GM19324 (cell line): ENCODE measurements around the gene SLC6A1.

ENCODE experiments used
- ATAC-seq: cut with Tn5 transposase; IDR thresholded peaks from one replicate; pipeline ENCODE4 v1.9.1; 2021; ENCODE audit warnings: mild to moderate bottlenecking, moderate library complexity; ENCODE audit not compliant: unreplicated experiment, low FRiP score

The SLC6A1 gene

GRCh38 chr3:11014253-11014652, 21.7 kb downstream of the SLC6A1 start:
- no peak for ATAC-seq

GRCh38 chr3:11014752-11015151, 22.2 kb downstream of the SLC6A1 start:
- no peak for ATAC-seq

DNA sequence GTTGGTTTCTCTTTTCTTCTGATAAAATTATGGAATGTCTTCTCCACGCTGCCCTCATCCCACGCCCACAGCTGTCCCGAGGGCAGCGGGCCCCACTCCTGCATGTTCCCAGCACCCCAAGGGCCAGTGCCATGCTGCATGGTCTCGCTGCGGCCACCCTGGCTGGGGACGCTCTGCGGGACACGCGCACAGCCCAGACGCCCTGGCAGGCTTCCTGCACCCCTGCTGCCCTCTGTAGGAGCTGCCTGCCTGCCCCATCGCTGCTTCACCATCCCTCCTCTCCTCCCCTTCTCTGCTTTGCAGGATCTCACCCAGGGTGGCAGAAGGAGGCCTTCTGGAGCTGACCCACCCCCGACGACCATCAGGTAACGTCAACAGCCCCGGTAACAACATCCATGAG, 22.8 kb downstream of the SLC6A1 start:
- no peak for ATAC-seq

- no peak for ATAC-seq
Observed at GRCh38 chr3:11016727-11017126, 24.2 kb downstream of the SLC6A1 start.

DNA sequence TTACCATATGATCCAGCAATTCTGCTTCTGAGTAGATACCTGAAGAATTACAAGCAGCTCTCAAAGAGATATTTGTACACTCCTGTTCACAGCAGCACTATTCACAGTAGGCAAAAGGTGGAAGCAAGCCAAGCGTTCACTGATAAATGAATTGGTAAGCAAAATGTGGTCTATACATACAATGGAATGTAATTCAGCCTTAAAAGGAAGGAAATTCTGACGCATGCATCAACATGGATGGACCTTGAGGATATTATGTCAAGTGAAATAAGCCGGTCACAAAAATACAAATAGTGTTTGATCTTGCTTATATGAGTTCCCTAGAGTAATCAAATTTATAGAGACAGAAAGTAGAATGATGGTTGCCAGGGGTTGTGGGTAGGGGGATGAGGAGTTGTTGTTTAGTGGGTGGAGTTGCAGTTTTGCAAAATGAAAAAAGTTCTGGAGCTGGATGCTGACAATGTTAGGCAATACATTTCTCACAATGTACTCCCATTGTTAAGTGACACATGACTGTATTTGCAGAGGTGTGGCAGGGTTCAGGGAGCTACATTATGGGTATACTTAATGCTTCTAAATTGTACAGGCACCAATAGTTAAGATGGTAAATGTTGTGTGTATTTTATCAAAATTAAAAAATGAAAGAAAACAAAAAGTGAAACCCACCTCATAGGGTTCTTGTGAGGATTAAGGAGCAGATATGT, 26.7 kb downstream of the SLC6A1 start:
- no peak for ATAC-seq

GRCh38 chr3:11020764-11021163, 28.2 kb downstream of the SLC6A1 start:
- ATAC-seq: no peak

GRCh38 chr3:11021611-11022011, 29.1 kb downstream of the SLC6A1 start:
- ATAC-seq: no peak

DNA sequence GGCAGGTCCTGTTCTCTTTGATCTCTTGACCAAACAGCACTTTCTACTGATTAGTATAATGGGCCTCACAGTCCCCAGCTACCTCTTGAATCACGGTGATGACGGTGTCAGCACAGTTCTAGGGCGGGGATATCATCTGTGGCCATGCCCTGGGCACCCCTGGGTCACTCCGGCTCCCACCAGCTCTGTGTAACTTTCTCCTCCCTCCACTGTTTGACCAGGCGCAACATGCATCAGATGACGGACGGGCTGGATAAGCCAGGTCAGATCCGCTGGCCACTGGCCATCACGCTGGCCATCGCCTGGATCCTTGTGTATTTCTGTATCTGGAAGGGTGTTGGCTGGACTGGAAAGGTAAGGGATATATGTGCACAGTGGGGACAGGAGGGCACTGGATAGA, 29.6 kb downstream of the SLC6A1 start:
- ATAC-seq: no peak

GRCh38 chr3:11024181-11024580, 31.6 kb downstream of the SLC6A1 start:
- no peak for ATAC-seq

DNA sequence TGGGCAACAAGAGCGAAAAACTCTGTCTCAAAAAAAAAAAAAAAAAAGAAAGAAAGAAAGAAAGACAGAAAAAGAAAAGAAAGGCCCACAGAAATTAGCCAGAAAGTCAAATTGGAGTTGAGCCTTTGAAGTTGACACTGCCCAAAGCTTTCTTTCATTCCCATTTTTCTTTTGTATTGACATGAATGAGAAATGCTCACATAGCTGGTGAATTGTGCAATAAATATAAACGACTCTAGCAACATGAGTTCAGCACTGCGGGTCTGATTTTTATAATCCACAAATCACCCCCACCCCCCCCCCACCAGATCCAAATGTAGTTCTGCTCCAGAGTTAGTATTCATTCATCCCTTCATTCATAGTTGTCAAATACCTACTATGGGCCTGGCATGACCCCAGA, 37.4 kb downstream of the SLC6A1 start:
- no peak for ATAC-seq

- no peak for ATAC-seq
Observed at GRCh38 chr3:11033871-11034270, 41.3 kb downstream of the SLC6A1 start.

DNA sequence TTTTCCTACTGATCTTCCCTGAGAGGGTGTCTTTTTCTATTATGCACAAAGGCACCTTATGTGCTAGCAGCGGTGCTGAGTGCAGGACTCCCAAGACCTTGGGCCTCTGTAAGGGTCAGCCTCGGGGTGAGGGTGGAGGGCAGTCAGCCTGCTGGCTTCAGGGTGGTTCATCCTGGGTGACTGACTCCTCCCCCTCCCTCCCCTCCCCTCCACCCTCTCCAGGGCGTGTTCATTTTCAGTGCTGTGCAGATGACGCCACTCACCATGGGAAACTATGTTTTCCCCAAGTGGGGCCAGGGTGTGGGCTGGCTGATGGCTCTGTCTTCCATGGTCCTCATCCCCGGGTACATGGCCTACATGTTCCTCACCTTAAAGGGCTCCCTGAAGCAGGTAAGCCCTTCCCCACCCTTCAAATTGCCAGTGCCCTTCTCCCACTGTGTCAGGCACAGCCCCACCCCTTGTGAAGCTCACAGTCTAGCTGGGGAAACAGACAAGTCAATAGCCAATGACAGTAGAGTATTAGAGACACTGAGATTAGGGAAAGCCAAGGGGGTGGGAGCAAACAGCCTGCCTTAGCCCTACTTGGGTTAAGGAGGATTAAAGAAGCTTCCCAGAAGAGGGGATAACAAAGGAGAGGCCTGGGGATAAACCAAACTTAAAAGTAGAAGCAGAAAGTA, 41.9 kb downstream of the SLC6A1 start:
- ATAC-seq: no peak

GRCh38 chr3:11035757-11036505, 43.4 kb downstream of the SLC6A1 start:
- ATAC-seq: no peak

- no peak for ATAC-seq
Observed at GRCh38 chr3:11037241-11037873, 44.8 kb downstream of the SLC6A1 start.

GRCh38 chr3:11037976-11038375, 45.4 kb downstream of the SLC6A1 start:
- ATAC-seq: no peak

DNA sequence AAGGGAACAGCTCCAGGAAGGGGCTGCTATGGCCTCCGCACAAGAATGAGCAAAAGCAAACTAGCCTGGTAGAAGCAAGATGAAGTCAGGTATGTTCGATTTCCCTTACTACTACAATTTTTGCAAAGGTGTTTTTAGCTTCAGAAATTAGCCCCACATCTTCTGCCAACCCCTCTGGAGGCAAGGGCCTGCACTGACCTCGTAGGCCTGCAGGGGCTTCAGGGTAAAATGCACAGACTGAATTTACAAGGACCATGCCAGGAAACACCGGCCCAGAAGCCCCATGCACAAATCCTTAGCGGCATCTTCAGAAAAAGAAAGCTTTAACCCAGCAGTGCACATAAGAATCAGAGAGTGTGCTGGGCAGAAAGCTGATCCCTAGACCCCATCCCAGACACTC, 53.0 kb downstream of the SLC6A1 start:
- no peak for ATAC-seq

DNA sequence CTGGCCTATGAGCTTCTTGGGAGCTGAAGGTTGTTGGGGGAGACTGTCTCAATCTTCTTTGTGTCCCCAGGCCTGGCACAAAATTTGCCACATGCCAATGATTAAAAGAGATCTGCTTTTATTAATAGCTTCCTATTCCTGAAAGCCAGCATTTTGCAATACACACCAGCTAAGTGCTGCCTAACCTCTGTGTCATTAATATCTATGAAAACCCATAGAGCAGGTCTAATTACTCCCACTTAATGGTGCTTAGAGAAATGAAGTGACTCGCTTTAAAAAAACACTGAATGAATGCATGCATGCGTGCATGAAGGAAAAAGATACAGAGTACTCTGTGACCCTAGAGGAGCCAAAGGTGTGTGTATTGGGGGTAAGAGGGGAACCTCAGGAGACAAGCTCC, 55.0 kb downstream of the SLC6A1 start:
- no peak for ATAC-seq

DNA sequence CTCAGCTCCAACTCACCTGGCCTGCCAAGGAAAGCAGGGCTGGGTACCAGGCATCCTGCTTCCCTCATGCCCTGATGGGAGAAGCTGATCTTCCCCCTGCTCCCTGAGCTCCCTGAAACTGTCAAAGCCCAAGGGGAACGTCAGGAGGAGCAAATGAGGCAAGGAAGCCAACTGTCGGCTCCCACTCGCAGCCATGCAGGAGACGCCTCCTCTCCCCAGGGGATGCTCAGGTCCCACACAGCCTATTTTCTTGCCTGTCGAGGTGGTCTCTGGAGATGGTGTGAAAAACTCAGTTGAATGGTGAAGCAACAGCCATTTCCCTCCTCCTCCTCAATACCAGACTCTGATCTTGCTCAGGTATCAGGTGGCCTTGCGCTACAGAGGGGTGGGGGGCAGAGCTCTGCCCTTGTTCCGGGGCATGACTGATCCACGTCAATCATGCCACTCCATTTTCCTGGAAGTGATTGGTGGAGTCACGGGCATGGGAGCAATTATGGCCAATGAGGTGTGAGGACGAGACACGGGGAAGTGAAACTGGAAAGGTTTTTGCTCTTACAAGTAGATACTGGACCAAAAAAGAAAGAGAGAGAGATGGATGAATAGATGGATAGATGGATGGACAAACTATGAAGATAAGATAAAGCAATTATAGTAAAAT, 58.2 kb downstream of the SLC6A1 start:
- no peak for ATAC-seq

DNA sequence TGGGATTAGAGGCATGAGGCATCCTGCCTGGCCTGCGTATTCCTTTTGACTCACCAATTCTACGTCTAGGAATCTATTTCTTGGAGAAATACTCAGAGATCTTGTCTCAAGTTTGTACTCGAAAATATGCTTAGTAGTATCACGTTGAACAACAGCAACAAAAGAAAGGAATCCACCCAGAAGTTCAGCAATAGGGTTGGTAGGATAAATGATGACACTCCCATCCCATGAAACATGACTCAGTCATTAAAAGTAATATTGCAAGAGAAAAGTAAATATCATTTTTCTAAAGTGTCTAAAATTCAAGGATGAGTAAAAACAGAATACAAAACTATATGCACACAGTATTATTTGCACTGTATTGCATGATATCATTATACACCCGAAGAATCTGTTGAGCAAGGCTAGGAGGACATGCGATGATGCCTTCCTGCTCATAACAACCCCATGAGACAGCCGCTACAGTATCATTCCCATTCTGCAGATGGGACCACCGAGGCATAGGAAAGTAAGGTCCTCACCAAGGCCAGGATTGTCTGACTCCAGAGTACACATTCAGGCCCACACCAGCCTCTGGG, 61.5 kb downstream of the SLC6A1 start:
- no peak for ATAC-seq

- ATAC-seq: no peak
Observed at GRCh38 chr3:11054739-11055438, 62.3 kb downstream of the SLC6A1 start.
